Measurements from ENCODE around the gene CALML5.

DNA sequence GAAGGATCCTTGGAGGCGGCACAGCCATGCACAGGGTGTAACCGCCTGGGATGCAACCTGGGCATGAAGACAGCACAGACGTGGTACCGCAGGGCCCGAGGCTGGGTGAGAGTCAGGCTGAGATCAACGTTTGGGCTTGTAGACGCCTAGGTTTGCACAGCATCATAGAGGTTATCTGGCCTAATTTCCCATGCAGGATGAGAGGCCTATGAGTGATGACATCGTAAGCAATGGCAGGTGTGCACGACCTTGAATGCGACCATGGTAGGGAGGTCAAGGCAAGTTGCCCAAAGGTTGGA is 32.9 kb upstream of the CALML5 start:
- TF ChIP-seq, protein P1, sequence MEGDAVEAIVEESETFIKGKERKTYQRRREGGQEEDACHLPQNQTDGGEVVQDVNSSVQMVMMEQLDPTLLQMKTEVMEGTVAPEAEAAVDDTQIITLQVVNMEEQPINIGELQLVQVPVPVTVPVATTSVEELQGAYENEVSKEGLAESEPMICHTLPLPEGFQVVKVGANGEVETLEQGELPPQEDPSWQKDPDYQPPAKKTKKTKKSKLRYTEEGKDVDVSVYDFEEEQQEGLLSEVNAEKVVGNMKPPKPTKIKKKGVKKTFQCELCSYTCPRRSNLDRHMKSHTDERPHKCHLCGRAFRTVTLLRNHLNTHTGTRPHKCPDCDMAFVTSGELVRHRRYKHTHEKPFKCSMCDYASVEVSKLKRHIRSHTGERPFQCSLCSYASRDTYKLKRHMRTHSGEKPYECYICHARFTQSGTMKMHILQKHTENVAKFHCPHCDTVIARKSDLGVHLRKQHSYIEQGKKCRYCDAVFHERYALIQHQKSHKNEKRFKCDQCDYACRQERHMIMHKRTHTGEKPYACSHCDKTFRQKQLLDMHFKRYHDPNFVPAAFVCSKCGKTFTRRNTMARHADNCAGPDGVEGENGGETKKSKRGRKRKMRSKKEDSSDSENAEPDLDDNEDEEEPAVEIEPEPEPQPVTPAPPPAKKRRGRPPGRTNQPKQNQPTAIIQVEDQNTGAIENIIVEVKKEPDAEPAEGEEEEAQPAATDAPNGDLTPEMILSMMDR (IDR thresholded peaks at IDR 0.05; ENCODE audit: low read depth, low read length) = no peak
- no peak for TF ChIP-seq EZH2phosphoT487 (IDR thresholded peaks at IDR 0.05; ENCODE audit: low read depth)
